Astrocyte (in vitro differentiated cells and primary cell): ENCODE measurements around the gene CTAGE1. TPM values are rescaled to one million over a fixed set of nuclear protein-coding genes. Genes with fewer than 3 reads are reported as not detected.

Experiments
- DNase-seq: peaks from one replicate; pipeline ENCODE4 v3.0.0-alpha.2; 2010; ENCODE audit warnings: low read depth
- FAIRE-seq: peaks from 2 replicates; lab custom pipeline; 2011; peaks lifted over from hg19 to GRCh38; lab: Jason Lieb, UNC
- H2AFZ ChIP-seq: 2 replicates; pipeline ENCODE4 v1.6.0; 2012; ENCODE audit warnings: low read depth, low read length, inconsistent platforms
- H3K27ac ChIP-seq: 2 replicates; pipeline ENCODE4 v1.5.1; 2011; ENCODE audit warnings: low read depth, low read length, inconsistent platforms
- H3K27me3 ChIP-seq: 2 replicates; pipeline ENCODE4 v1.6.0; 2011; ENCODE audit warnings: low read length, inconsistent platforms; ENCODE audit not compliant: insufficient read depth
- H3K36me3 ChIP-seq: 2 replicates; pipeline ENCODE4 v1.5.1; 2011; ENCODE audit warnings: low read length, inconsistent platforms; ENCODE audit not compliant: insufficient read depth
- H3K4me1 ChIP-seq: 2 replicates; pipeline ENCODE4 v1.5.1; 2011; ENCODE audit warnings: low read length, inconsistent platforms; ENCODE audit not compliant: insufficient read depth
- H3K4me2 ChIP-seq: 2 replicates; pipeline ENCODE4 v1.6.0; 2012; ENCODE audit warnings: low read length, inconsistent platforms
- H3K4me3 ChIP-seq: 2 replicates; pipeline ENCODE4 v1.5.1; 2011; ENCODE audit warnings: low read depth, mild to moderate bottlenecking, low read length, inconsistent platforms; ENCODE audit not compliant: insufficient read depth
- H3K79me2 ChIP-seq: 2 replicates; pipeline ENCODE4 v1.6.0; 2012; ENCODE audit warnings: mild to moderate bottlenecking, low read length, inconsistent platforms; ENCODE audit not compliant: insufficient read depth
- H3K9ac ChIP-seq: 2 replicates; pipeline ENCODE4 v1.6.0; 2012; ENCODE audit warnings: mild to moderate bottlenecking, low read length, inconsistent platforms
- H3K9me3 ChIP-seq: 2 replicates; pipeline ENCODE4 v1.5.1; 2012; ENCODE audit warnings: low read depth, mild to moderate bottlenecking, low read length, inconsistent platforms; ENCODE audit not compliant: insufficient read depth
- H4K20me1 ChIP-seq: 2 replicates; pipeline ENCODE4 v1.6.0; 2012; ENCODE audit warnings: low read length, inconsistent platforms; ENCODE audit not compliant: insufficient read depth
- H3K27ac Mint-ChIP-seq: one replicate; pipeline ENCODE4 v1.8.0; 2021; ENCODE audit warnings: mild to moderate bottlenecking, mixed read lengths; ENCODE audit not compliant: unreplicated experiment
- H3K27me3 Mint-ChIP-seq: one replicate; pipeline ENCODE4 v1.8.0; 2021; ENCODE audit warnings: low read depth, mixed read lengths; ENCODE audit not compliant: unreplicated experiment
- H3K36me3 Mint-ChIP-seq: one replicate; pipeline ENCODE4 v1.8.0; 2021; ENCODE audit warnings: low read depth, mixed read lengths; ENCODE audit not compliant: unreplicated experiment
- H3K4me1 Mint-ChIP-seq: one replicate; pipeline ENCODE4 v1.8.0; 2021; ENCODE audit warnings: low read depth, mixed read lengths; ENCODE audit not compliant: unreplicated experiment
- H3K4me3 Mint-ChIP-seq: one replicate; pipeline ENCODE4 v1.8.0; 2021; ENCODE audit warnings: mild to moderate bottlenecking, moderate library complexity, mixed read lengths; ENCODE audit not compliant: unreplicated experiment
- H3K9me3 Mint-ChIP-seq: one replicate; pipeline ENCODE4 v1.8.0; 2021; ENCODE audit warnings: mild to moderate bottlenecking, mixed read lengths; ENCODE audit not compliant: unreplicated experiment
- CTCF ChIP-seq: IDR thresholded peaks from 2 replicates; pipeline ENCODE4 v1.5.1; 2011; ENCODE audit warnings: low read depth, mild to moderate bottlenecking, inconsistent platforms, low read length, moderate library complexity; ENCODE audit not compliant: insufficient read depth
- EZH2 ChIP-seq: IDR thresholded peaks from 2 replicates; pipeline ENCODE4 v1.6.1; 2012; ENCODE audit warnings: mild to moderate bottlenecking, low read length, inconsistent platforms; ENCODE audit not compliant: insufficient read depth
- total RNA-seq: library from RNA; stranded (reverse); gene quantifications from 2 replicates; pipeline ENCODE4 v1.2.1, GENCODE V29; 2021

The CTAGE1 gene
- total RNA-seq, 1 donor from 2014 or later, result 0.30 TPM

DNA sequence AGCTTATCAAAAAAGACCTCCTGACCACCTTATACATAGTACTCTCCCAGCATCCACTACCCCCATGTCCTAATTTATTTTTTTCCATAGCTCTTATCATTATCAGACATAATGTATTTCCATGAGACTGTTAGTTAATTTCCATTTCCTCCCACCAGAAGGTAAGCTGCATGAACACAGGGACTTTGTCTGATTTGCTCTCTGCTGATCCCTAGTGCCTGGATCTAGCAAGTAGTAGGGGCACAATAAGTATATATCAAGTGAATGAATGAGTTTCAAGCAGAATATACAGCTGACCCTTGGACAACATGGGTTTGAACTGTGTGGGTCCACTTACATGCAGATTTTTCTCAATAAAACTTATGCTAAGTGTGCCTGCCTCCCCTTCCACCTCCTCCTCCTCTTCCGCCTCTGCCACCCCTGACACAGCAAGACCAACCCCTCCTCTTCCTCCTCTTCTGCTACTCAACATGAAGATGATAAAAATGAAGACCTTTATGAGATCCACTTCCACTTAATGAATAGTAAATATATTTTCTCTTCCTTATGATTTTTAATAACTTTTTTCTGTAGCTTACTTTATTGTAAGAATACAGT, 53.8 kb downstream of the CTAGE1 start:
- Histone ChIP-seq H3K27ac (no peak overlapping the region), H3K9me3 (no peaks in the 10 kb centered on the region), H3K4me1 (no peaks in the 10 kb centered on the region), H4K20me1 (no peaks in the 10 kb centered on the region), H3K36me3 (no peaks in the 10 kb centered on the region), H3K9ac (no peak overlapping the region), H3K4me2 (no peak overlapping the region), H3K27me3 (peaks cover 14% of the 10 kb centered on the region), H3K79me2 (no peaks in the 10 kb centered on the region), H3K4me3 (no peak overlapping the region), H2AFZ (no peak overlapping the region)
- no peak for FAIRE-seq
- DNase-seq, result no peak
- H3K4me3 Mint-ChIP-seq, result no peak overlapping the region
- H3K9me3 Mint-ChIP-seq, result no peaks in the 10 kb centered on the region
- H3K27ac Mint-ChIP-seq, result no peak overlapping the region
- no peaks in the 10 kb centered on the region for H3K4me1 Mint-ChIP-seq
- H3K27me3 Mint-ChIP-seq, result no peaks in the 10 kb centered on the region
- TF ChIP-seq CTCF (peak; percentile 7), EZH2 (no peak)
- no peaks in the 10 kb centered on the region for H3K36me3 Mint-ChIP-seq

Other genes with a start within 250 kb of the CTAGE1 start
- 9.4 and 10.9 TPM in 2 replicates for gene GATA6, start 248.3 kb downstream of the CTAGE1 start, total RNA-seq